CD4-positive, alpha-beta T cell treated with Interleukin-21 for 1 hour (primary cell): Measurements from ENCODE around the gene SLAMF8.
A peak's percentile ranks its signal among the peaks of the same experiment; 100 is the strongest.

ENCODE experiments used
- DNase-seq: peaks from one replicate; pipeline ENCODE4 v3.0.0-alpha.2; 2020

The SLAMF8 gene

DNA sequence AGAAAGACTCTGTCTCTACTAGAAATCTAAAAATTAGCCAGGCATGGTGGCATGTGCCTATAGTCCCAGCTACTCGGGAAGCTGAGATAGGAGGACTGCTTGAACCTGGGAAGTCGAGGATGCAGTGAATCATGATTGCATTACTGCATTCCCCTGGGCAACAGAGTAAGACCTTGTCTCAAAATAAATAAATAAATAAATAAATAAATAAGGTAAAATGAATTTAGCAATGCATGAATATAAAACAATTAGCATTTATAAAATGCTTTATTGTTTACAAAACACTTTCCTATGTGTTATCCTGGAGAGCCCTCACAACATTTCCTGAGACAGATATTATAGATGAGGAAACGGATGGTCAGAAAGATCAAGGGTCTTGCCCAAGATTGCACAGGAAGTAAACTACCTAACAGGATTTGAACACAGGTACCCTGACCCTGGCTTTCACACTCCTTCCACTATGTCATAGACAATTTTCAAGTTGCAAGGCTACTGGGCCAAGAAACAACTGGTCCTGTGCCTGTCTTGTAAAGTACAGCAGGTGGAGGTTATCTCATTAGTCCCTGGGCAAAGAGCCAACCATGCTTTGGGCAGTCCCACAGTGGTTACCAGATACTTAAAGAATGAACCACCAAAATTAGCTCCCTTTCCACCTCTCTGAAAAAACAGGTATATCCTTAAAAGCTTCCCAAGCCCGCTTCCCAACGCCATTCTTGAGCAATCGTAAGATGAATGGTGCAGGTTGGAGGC is 51.2 kb downstream of the SLAMF8 start:
- DNase-seq = no peak

DNA sequence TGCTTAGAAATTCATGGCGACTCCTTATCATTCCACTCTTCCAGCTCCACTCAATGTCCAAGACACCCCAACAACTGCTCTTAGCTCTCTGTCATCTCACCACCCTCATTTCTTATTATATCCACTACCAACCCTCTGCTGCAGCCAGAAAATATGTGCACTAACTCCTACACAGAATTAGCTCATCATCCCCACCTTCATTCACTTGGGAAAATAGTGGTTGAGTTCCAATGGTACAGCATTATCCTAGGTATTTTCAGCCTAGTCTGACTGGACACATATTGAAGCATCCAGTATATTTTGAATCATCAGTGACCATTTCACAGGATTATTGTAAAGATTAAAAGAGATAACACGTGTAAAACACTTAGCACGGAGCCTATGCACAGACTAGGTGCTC is 52.5 kb downstream of the SLAMF8 start:
- DNase-seq = no peak

DNA sequence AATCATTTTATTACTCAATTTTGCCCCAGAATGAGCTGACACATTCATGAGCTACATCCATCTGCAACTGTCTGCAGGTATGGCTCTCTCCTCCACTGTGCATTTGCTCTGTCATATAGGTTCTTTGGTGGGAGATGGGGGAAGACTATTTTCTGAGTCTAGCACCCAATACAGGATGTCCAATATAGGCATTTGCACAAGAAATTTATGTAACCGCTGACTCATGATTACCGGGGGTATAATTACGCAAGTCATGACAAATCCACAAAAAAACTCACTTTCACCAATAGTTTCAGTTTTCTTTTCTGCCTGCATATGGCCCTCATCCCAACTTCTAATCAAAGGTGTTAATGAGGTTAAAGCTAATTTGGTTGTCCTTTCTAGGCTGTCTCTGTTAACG is 53.3 kb downstream of the SLAMF8 start:
- DNase-seq = no peak

DNA sequence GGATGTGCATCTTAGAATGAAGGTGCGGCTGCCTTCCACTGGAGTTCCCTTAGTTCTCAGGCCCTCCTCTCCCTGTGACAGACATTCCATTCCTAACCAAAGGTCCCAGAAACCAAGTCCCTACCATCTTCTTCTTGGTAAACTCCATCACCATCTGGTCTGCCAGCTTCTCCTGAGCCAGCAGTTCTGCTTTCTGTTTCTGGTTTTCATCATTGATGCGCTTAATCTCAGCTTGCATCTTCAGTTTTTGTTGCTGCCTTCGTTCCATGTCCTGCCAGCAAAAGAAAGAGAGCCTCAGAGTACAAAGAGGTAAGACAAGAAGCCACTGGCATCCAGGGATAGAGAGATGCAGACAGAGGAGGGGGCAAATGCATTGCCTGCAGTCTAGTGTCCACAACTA is 53.8 kb downstream of the SLAMF8 start:
- DNase-seq = no peak

DNA sequence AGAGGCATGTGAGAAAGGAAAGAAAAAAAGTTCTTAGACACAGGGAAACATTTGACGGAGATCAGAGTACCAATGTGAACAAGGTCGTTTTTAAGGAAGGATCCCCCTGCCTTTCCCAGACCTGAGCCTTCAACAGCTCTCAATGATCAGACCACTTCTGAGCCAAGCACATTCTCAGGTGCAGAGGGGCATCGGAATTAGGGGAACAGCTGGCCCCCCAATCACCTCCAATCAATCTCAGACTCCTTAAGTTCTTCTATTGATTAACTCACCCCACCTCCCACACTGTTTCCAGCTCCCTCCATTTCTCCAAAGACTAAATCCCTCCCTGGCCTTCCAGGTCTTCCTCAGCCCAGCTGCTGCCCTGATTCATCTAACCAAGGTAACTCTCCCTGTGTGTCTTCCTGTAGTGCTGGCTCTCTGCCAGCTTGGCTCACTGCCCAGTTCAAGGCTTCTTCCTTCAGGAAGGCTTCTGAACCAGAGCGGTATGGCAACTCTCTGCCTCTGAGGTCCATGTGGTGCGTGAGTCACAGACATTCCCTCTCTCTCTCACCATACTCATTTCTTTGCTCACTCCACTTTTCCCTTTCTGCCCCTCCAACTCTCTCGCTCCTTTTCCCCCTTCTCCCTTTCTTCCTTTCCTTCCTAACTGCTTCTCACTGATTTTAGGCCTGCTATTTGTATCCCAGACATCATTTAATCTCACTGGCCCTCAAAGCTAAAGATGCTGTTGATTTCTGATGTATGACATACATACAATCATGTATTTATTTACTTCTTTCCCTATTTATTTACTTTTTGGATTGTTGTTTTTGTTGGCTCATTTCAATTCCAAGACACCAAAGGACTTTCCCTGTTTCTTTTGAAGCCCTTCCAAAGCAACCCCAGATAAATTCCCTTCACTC is 55.2 kb downstream of the SLAMF8 start:
- peak; percentile 46 for DNase-seq

DNA sequence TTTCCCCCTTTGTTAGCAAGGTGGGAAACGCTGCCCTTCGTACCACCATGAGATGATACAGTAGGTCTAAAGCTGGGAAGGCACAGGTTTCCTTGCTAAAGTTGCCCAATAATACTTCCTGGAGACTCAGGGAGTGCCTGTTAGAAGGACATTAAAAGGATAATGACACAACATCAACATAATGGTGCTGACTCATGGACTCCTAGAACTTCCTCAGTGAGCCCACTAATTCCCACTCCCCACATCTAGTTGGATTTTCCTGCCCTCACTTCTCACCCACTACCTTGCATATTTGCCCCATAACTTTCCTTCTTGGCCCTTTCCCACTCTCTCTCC is 55.8 kb downstream of the SLAMF8 start:
- DNase-seq = no peak

DNA sequence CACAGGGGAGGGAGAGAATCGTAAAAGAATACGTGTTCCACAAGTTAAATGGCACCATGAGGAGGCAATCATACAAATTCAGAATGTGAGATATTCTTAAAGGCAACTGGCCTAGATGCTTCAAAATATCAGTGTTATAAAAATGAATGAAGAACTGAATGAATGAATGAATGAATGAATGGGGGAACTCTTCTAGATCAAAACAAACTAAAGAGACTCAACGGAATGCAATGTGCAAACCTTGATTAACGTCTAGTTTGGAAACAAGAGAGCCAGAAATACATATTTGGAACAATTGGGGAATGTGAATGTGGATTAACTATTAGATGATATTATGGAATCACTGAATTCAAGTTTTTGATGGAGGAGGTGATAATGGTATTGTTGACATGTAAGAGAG is 56.5 kb downstream of the SLAMF8 start:
- no peak for DNase-seq

DNA sequence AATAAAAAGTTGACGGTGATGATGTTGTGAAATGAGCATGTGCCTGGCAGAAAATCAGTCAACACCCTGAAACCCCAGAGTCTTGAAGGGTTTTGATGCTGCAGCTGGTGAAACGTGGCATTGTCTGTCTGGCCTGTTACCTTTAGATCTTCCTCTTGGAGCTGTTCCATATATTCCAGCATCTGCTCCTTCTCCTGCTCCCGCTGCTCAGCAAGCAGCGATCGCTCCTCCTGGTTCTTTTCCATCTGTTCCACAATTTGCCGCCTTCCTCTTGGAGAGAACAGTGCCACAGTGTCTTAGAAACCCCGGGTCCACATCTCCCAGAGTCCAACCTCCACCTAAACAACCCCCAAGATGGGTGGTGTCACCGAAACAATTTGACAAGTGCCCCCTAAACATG is 57.6 kb downstream of the SLAMF8 start:
- no peak for DNase-seq
